Fibroblast of the conjunctiva (primary cell): ENCODE data around the gene CD69.

Experiments
- DNase-seq: peaks from one replicate; pipeline ENCODE4 v3.0.0-alpha.2; 2010; ENCODE audit warnings: low read depth

CD69 gene

GRCh38 chr12:9781360-9781759, 20.7 kb upstream of the CD69 start:
- no peak for DNase-seq

- DNase-seq, result no peak
These were observed 18.5 kb upstream of the CD69 start for GRCh38 chr12:9779209-9779608.

- DNase-seq, result no peak
These were observed 16.1 kb upstream of the CD69 start for GRCh38 chr12:9776781-9777180.

GRCh38 chr12:9773216-9773877, 12.6 kb upstream of the CD69 start:
- DNase-seq, result no peak

- no peak for DNase-seq
These were observed 2.3 kb upstream of the CD69 start for GRCh38 chr12:9763025-9763424.

GRCh38 chr12:9762369-9762768, 1.7 kb upstream of the CD69 start:
- DNase-seq, result no peak

GRCh38 chr12:9761419-9761781, 699 bp upstream of the CD69 start:
- no peak for DNase-seq

GRCh38 chr12:9760120-9760519, 581 bp downstream of the CD69 start:
- no peak for DNase-seq

- no peak for DNase-seq
These were observed 1.0 kb downstream of the CD69 start for GRCh38 chr12:9759694-9760093.

GRCh38 chr12:9758119-9758518, 2.6 kb downstream of the CD69 start:
- no peak for DNase-seq

- DNase-seq, result no peak
These were observed 3.2 kb downstream of the CD69 start for GRCh38 chr12:9757433-9758025.

- DNase-seq, result no peak
These were observed 4.0 kb downstream of the CD69 start for GRCh38 chr12:9756706-9757105.

- DNase-seq, result no peak
These were observed 4.5 kb downstream of the CD69 start for GRCh38 chr12:9756170-9756569.

GRCh38 chr12:9755567-9755966, 5.1 kb downstream of the CD69 start:
- no peak for DNase-seq

- no peak for DNase-seq
These were observed 5.7 kb downstream of the CD69 start for GRCh38 chr12:9755035-9755434.

- no peak for DNase-seq
These were observed 6.4 kb downstream of the CD69 start for GRCh38 chr12:9754099-9754927.

- no peak for DNase-seq
These were observed 7.2 kb downstream of the CD69 start for GRCh38 chr12:9753498-9753897.

- DNase-seq, result no peak
These were observed 7.6 kb downstream of the CD69 start for GRCh38 chr12:9753073-9753472.

- DNase-seq, result no peak
These were observed 8.4 kb downstream of the CD69 start for GRCh38 chr12:9752145-9752933.

- no peak for DNase-seq
These were observed 9.2 kb downstream of the CD69 start for GRCh38 chr12:9751204-9752144.
